GM18907 (cell line): ENCODE measurements around the gene GPR84.
"Not testable (repeated sequence)": the region's sequence is repeated elsewhere in the genome, so short reads cannot be mapped to it uniquely, and the experiment has no call there.

Experiments
- ATAC-seq: cut with Tn5 transposase; IDR thresholded peaks from one replicate; pipeline ENCODE4 v1.9.1; 2021; ENCODE audit warnings: mild to moderate bottlenecking, moderate library complexity; ENCODE audit not compliant: unreplicated experiment

The GPR84 gene

DNA sequence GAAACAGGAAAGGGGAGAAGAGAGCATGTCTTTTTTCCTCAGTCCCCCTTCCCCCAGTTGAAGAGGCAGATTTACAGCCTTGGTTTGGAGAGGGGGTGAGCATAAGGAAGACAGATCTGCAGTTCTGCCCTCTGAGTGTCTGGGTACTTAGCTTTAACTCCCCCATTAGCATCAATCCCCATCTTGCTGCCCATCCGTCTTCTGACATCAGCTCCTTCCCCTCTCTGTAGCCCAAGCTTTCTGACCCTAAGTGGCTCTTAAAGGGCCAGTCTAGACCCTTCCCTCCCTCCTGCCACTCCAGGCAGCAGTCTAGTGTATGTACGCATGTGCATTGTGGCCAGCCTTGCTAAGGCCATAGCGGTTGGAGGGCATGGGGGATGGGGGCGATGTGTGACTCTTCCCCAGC, 7.3 kb downstream of the GPR84 start:
- ATAC-seq = no peak

DNA sequence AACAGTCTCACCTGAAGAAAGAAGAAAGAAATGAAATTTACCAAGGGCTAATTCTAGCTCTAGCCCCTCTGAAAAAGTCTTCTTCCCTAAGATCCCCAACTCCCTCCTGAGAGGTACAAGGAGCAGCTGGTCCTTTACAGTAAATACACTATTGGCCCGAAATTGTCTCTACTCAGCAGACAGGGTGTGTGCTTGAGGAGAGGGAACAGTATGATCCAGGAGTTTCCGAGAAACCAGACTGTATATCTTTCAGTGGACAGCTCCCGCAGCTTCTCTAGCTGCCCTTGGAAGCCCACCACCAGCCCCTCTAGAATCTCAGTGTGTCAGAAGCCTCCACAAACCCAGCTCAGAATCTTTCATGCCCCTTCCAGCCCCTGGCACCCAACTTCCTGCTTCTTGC, 8.1 kb downstream of the GPR84 start:
- ATAC-seq = no peak

DNA sequence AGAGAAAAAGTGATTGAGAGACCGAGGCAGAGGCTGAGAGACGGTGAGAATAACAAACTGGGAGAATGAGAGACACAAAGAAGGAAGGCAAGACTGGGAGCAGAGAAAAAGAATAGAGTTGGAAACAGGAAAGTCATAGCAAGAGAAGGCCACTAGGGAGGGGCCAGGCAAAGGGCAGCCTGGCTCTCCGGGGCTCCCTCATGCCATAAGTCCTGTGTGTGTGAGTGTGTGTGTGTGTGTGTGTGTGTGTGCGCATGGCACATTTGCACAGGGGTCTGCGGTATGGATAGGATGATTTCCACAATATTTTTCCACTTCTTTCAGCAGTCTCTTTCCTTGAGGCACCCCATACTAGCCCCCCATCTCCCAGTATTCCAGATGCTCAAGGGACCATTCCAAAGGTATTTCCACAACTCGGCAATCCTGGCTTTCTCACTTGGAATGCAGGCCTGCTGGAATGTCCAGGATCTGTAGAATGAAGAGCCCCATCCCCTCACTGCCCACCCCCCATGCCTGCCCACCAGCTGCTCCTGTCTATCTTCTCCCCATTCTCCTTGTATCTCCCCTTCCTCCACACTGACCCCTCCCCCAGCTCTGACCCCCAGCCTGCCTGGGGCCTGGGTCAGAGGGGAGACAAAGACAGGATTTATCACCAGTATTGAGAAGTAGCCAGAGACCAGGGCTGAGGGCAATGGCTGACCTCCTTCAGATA, 9.0 kb downstream of the GPR84 start:
- ATAC-seq = no peak

DNA sequence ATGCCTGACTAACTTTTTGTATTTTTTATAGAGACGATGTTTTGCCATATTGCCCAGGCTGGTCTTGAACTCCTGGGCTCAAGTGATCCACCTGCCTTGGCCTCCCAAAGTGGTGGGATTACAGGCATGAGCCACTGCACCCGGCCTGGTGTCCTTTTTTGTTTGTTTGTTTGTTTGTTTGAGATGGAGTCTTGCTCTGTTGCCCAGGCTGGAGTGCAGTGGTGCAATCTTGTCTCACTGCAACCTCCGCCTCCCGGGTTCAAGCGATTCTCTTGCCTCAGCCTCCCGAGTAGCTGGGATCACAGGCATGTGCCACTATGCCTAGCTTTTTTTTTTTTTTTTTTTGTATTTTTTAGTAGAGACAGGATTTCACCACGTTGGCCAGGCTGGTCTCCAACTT, 10.0 kb downstream of the GPR84 start:
- ATAC-seq = not testable (repeated sequence)

DNA sequence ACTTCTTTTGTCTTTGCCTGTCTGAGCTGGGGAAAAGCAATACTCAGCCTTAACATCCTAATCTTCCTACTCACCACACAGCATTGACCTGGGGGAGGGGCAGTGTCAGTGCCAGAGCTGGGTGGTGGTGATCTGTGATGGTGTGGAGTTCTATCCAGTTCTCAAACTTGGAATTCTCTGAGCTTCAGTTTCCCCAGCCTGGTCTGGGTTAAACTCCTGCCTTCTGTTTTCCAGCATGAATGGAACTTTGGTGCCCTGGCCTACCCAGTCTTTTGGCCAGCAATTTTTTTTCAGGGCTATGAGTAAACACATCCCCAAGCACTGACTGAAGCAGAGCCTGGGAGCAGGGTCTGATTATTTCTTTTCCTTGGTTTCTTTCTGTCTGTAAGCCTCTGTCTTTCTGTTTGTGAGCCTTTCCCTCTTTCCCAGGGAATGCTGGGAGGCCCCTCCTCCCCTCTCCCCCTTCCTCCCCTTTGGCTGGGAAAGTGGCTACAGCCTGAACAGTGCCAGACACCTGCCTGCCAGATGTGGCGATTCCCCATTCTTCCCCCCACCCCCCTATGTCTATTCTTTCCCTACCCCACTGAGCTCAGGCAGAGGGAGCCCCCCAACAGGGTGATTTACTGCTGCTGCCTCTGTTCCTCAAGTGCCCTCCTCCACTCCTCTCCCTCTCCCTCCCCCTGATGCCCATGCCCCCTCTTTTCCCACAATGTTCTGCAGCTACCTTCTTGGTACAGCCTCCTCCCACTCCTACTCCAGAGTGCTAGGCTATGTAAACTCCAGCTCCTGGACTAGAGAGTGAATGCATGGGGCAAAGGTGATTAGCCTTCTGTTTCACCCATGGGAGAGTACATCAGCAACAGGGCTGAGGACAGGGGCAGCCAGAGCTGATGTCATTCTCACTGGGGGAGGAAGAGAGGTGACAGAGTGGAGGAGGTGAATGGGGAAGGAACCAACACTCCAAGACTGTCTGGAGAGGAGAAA, 11.1 kb downstream of the GPR84 start:
- ATAC-seq = no peak

DNA sequence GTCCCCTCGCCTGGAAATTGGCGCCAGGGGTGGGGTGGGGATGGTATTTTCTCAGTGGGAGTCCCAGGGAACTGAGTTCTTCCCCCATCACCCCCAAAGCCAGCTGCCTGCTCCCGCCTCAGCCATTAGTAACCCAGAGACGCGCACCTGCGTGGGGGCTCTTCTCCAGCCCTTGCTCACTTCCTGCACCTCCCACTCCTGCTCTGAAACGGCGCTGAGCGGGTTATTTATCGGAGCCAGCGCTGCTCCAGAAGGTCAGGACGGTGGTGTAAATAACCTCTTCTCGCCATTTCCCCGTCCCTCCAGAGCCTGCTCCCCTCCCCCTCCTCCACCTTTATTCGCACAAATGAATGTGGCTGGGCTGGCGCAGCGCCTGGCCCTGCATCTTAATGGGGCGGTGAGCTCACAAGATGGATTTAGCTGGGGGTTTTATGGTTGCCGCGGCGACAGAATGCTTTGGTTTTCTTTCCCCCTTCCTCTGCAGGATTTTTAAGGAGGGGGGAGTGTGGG, 12.2 kb downstream of the GPR84 start:
- ATAC-seq = no peak

DNA sequence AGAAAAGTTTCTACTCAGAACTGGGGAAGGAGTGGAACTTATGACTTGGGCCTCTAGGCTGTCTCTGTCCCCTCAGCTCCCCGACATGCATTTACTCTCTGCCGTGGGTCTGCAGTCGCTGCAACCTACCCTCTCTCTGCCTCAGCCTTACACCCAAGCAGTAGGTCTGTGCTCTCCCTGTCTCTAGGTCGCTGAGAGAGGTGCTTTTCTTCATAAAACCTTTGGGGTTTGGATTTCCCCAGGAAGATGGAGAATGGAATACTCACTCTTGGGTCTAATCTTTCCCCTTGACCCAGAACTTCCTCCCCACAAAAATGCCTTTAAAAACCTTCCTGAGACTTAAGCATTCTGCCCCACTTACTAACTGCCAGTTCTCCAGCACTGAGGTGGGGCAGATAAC, 12.9 kb downstream of the GPR84 start:
- ATAC-seq = no peak

DNA sequence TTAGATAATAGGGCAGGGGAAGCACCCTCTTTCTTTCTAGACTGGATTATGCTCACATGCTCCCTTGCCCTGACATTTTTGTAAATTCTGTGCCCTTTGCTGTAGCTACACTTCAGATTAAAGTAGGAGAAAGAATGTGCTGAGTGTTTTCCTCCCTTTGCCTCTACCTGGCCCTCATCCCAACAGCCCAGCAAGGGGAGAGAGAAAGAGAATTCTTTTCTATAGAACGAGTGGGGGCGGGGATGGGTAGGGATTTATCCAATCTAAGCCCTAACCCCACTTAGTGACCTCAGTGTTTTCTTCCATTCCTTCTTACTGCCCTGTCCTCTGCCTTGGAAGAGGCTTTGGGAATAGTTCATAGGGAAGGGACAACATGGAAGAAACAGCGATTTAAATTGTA, 13.5 kb downstream of the GPR84 start:
- ATAC-seq = no peak

DNA sequence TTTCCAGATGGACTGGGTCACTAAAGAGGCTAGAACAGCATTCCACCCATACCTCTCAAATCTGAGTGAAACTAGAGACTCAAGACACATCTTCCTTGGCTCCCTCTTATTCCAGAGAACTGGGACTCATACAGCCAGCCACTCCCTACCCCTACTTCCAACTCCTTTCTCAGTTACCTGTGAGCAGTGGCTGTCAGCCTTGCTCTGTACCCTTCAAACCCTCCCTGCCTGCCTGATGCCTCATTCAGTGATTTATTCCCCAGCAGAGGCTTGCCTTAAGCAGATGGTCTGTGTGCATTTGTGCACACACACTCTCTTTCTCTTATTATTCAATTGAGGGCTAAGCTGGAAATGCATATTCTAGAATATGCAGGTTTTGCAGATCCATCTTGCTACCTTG, 14.6 kb downstream of the GPR84 start:
- no peak for ATAC-seq

DNA sequence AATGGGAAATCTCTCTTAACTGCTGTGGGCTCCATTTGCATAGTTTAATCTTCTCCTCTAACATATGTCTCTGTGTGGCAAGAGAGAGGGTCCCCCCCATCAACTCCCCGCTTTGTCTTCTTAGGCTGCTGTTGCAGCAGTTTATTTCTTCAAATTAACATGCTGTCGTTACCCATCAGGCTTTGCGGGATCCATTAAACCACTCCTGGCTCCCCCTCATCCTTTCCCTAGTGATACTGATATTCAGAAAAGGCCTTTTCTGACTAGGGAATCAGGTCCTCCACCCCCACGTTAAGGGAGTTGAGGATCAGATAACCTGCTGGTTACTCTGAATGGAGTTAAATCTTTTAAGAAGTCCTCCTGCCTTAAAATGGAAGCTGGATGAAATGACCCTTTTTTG, 15.2 kb downstream of the GPR84 start:
- no peak for ATAC-seq

DNA sequence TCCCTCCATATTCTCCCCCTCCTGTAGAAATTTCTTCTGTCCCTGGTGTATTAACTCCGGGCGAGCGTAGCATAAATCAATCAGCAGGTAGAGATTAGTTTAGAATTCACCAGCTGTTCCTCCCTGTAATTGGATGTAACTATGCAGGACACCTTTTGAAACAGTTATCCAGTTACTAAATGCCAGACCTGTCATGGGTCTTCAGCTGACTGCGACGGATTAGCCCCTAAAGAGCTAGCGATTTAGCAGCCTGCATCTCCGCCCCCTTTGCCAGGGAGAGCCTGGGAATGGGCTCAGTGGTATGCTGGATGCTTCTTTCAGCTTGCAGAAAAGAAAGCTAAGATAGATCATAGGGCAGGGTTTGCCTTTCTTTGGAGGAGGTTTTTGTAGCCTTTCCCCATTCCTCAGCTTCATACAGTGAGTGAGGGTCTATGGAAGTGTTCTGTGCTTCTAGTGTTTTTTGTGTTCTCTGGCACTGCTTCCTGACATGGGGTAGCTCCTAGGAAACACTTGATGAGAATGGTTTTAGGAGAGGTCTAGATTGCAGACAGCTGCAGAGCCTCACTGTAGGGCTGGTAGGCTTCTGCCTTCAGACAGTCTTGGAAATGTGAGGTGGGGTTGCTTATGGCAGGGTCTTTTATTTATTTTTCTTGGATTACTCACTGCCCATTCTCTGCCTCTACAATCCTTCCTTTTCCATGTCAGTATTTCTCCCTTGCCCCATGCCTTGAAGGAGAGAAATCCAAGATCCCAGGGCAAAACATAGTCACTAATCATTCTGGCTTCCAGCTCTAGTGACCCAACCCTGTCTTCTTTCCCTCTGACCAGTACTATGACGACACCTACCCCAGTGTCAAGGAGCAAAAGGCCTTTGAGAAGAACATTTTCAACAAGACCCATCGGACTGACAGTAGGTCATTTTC, 22.6 kb downstream of the GPR84 start:
- ATAC-seq = no peak

DNA sequence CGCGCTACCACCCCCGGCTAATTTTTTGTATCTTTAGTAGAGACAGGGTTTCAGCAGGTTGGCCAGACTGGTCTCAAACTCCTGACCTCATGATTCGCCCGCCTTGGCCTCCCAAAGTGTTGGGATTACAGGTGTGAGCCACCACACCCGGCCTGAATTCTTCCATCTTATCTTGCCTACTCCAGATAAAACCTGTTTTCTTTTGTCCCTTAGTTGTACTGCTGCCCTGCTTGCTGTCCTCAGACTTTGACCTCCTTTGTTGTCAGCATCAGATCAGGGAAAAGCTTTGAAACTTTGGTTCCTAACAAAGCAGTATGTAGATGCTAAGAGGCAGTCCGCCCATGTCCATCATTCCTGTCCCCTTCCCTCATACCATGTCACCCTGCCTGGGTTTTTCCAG, 23.4 kb downstream of the GPR84 start:
- no peak for ATAC-seq

DNA sequence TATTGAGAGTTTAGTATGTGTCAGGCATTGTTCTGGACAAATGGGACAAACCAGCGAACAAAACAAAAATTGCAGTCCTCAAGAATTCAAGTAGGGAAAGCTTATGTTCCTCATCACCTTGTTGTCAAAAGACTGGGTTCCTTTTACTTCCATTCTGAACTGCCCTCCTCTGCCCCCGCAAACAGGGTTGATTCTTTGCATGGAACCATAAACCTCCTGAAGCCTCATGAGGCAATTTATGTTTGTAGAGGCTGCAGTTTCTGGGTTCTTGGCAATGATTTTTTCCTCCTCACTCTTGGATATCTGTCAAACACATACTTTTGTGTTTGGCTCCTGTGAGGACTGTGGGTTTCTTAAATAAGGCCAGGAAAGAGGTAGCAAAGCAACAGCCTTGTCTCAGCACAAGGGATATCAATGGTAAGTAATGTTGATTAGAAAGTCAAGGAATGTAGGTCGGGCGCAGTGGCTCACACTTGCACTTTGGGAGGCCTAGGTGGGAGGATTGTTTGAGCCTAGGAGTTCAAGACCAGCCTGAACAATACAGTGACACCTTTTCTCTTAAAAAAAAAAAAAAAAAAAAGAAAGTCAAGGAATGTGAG, 25.5 kb downstream of the GPR84 start:
- ATAC-seq = no peak

DNA sequence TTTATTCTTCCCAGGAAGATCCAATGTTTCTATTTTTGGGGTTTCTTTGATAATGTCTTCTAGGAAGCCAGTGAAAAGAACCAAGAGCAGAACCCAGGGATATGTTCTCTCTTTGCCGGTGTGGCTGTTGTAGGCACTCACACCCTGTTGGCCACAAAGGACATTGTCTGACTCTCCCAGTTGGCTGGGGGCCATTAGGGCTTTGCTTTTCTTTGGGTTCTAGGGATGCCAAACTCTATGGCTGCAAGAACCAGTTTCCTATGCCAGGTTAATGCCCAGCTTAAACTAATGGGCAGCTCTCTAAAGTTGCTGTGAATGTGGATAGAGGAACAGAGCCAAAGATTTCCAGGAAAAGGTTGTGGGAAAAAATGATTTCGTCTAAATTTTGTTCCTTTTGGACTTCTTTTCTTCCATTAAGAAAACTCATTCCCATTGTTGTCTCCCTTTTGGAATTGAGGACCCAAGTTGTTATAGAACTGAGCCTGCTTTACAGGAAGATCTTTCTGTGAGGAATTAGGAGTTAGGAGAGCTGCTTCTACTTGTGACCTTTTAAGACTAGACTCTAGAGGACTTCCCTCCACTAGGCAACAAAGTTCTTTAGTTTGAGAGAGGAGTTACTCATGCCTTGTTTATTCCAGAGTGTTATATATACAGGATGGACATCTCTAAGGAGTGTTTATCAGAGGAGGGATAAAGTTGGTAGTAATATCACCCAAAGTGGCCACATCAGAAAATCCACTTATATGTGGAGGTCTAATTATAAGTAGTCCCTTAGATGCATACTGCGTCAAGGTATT, 26.2 kb downstream of the GPR84 start:
- no peak for ATAC-seq

DNA sequence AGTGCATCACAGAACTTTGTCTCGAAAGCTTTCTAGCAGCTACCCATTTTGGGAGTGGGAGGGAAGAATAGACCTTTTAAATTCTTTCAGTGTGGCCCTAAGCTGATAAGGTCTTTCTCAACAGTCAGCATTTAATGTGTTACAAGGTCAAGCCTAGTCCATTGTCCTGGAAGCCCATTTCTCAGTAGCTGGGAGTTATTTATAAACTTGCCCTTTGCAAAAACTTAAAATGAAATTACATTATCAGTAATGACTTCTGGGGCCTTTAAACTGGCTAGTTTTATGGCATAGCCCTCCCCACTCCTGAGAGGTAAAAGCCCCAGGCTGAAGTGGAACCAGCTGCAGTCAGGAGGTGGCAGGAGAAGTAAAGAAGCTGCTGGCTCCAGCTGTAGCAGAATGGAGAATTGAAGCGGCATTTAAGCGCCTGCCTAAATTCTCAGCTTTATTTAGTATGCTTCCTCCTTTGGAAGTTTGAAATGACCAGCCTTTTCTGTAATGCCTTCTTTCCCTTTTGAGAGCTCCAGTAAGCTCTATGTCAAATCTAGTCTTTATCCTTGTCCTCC, 26.9 kb downstream of the GPR84 start:
- ATAC-seq = no peak

DNA sequence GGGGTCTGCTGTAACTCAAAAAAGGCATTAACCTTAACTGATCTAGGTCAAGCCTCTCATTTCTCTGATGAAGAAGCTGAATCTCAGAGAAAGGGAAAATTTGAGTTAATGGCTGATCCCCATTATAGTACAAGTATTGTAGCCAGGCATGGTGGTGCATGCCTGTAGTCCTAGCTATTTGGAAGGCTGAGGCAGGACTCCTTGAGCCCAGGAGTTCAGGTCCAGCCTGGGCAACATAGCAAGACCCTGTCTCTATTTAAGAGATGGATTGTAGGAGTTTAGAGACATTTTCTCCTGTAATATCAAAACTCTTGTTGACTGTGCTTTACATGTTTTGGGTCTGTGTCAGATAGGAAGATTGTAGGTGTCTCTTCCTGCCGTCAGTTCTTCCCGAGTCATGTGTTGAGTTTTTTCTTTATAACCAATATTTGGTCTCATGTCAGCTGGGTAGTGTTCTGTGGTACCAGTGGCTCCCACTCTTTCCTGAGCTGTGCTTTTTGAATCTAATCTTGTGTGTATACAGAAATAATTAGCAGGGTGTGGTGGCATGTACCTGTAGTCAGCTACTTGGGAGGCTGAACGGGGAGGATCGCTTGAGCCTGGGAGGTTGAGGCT, 30.8 kb downstream of the GPR84 start:
- ATAC-seq = no peak

DNA sequence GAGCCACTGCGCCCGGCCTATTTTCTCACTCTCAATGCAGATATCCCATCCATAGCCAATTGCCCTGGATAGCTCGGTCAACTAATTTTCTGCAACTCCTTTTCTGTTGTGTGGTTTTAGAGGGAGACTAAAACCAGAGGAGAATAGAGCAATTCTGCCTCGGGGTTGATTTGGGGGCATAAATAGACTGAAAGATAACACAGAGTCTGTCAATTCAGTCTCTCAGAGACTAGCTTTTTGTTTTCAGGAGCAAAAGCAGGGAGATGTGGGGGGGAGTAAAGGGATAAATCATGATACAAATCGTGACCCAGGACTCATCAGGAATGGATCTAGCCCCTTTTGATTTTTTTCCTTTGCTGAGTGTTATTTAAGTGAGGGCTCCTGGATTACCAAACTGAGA, 32.8 kb downstream of the GPR84 start:
- no peak for ATAC-seq

DNA sequence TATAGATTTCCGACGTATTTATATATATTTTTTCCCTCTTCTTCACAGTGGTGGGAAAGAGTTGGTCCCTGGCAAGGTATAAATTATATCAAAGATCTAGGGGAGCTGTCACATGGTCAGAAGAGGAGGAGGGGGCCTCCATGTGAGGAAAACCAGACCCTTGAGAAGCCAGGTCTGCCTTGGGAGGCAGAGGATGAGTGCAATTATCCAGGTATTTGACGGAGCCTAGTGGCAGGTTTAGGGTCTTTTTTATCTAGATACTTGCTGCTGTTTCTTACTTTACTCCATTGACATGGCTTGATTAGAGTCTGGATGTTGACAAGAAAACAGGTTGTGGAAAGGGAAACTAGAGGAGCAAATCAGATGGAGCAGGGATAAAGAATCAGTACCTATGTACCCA, 33.8 kb downstream of the GPR84 start:
- ATAC-seq = no peak

DNA sequence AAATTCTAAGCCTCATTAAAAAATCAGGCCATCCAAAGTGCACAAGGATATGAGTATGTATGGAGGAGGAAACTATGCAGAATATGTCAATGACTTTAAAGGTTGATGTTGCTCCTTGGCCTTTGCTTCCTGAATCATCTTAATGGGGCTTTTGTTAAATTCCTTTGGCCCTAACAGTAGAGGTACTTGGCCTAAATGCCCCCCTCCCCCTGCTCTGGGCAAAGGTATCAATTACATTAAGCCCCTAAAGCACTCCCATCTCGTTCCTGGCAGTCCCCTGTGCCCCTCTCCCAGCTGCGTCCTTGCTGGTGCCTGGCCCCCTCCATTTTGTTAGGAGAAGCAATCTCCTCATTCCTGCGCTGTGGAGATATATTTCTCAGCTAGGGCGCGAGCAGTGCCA, 34.5 kb downstream of the GPR84 start:
- no peak for ATAC-seq
